Body of pancreas (tissue), 4 donors: ENCODE measurements around the gene POGK. TPM values are rescaled to one million over a fixed set of nuclear protein-coding genes. Genes with fewer than 3 reads are reported as not detected.

Experiments used
- ATAC-seq: fragments of 150-250 bp; one replicate; pipeline ENCODE4 v1.9.1; 2016
- DNase-seq, 4 donors: peaks; one replicate each; pipeline ENCODE4 v3.0.0-alpha.2; 2019
- H3K27ac ChIP-seq, 4 donors: fragments of 200-600 bp; sonication (generic); 1 replicate in 3 of 4; 2 replicates in 1 of 4; pipeline versions ENCODE4 v1.5.1 to v1.6.1; 2016 to 2019; ENCODE audit warnings: mild to moderate bottlenecking in 1 of 4, mixed read lengths in 1 of 4, moderate library complexity in 1 of 4
- H3K27me3 ChIP-seq, 2 donors: fragments of 200-600 bp; sonication (generic); one replicate each; pipeline ENCODE4 v1.6.0; 2016; ENCODE audit warnings: mild to moderate bottlenecking in 1 of 2
- H3K36me3 ChIP-seq, 2 donors: fragments of 200-600 bp; sonication (generic); replicated peaks in 1 of 2; 2 replicates each; pipeline ENCODE4 v1.5.1; 2016; ENCODE audit warnings: low read depth in 2 of 2; ENCODE audit not compliant: insufficient read depth in 1 of 2
- H3K4me1 ChIP-seq: fragments of 200-600 bp; sonication (generic); one replicate; pipeline ENCODE4 v1.6.0; 2016
- H3K4me3 ChIP-seq, 2 donors: fragments of 200-600 bp; sonication (generic); 1 replicate in 1 of 2; 2 replicates in 1 of 2; pipeline ENCODE4 v1.5.1; 2016 to 2019
- H3K9me3 ChIP-seq, 3 donors: fragments of 200-600 bp; sonication (generic); 1 replicate in 2 of 3; 2 replicates in 1 of 3; pipeline ENCODE4 v1.5.1; 2016
- CTCF ChIP-seq, 7 experiments: fragments of 450-650 bp in 4 of 7; fragments of 200-600 bp in 3 of 7; sonication (generic) in 3 of 7; IDR thresholded peaks; one replicate each; pipeline ENCODE4 v1.5.1; 2016 to 2019; ENCODE audit warnings: antibody characterized with exemption in 7 of 7
- POLR2A ChIP-seq, 3 donors: fragments of 450-650 bp; IDR thresholded peaks; one replicate each; pipeline ENCODE4 v1.6.1; 2016; ENCODE audit warnings: antibody characterized with exemption in 3 of 3, mild to moderate bottlenecking in 2 of 3
- WGBS, 2 donors: methylation state at CpG; one replicate each; pipeline ENCODE4 v1.1.5; 2017; 5-methylcytosine and 5-hydroxymethylcytosine counted together
- intact Hi-C: fragments of 100-400 bp; cut with DNase I; formaldehyde crosslinking; loops from one replicate; pipeline ENCODE4 v1.15.1; 2023
- total RNA-seq, 2 donors: library from RNA; depleted of rRNA; stranded (reverse); fragments of >200 nt; gene quantifications; one replicate each; pipeline ENCODE4 v1.1.0, GENCODE V29; 2016

Gene POGK
- total RNA-seq, 2 donors from 2014 or later, result 13.8 to 15.3 TPM

- DNase-seq, result no peak
- WGBS, 2 donors, result 66 to 82% methylated on average over 3 of the region's 3 CpGs
Measured at GRCh38 chr1:166884971-166885370, 45.7 kb downstream of the POGK start.

GRCh38 chr1:166888373-166889111 is 49.3 kb downstream of the POGK start:
- 59 to 68% methylated on average over 4 of the region's 4 CpGs for WGBS, 2 donors
- intact Hi-C loops, result no loop called here

More at GRCh38 chr1:166884971-166885370, 45.7 kb downstream of the POGK start:
- Histone ChIP-seq H3K4me1 (peaks cover 3% of the 10 kb centered on the region), H3K36me3 (no peaks in the 10 kb centered on the region), H3K27ac (no peak overlapping the region), H3K9me3 (no peaks in the 10 kb centered on the region), H3K4me3 (no peak overlapping the region), H3K27me3 (no peaks in the 10 kb centered on the region)
- intact Hi-C loops, result no loop called here
- ATAC-seq, result no peak
- no peak for TF ChIP-seq POLR2A (IDR thresholded peaks at IDR 0.05)
- no peak for TF ChIP-seq CTCF (IDR thresholded peaks at IDR 0.05)

GRCh38 chr1:166889776-166890175 is 50.5 kb downstream of the POGK start:
- no peaks in the 10 kb centered on the region for H3K27me3 ChIP-seq
- no peaks in the 10 kb centered on the region for H3K36me3 ChIP-seq
- intact Hi-C loops, result no loop called here
- ATAC-seq, result no peak
- no peaks in the 10 kb centered on the region for H3K9me3 ChIP-seq
- H3K27ac ChIP-seq, result no peak overlapping the region
- H3K4me1 ChIP-seq, result no peaks in the 10 kb centered on the region
- H3K4me3 ChIP-seq, result no peak overlapping the region
- no peak for DNase-seq
- TF ChIP-seq CTCF (IDR thresholded peaks at IDR 0.05) (no peak), POLR2A (IDR thresholded peaks at IDR 0.05) (no peak)

More at GRCh38 chr1:166888373-166889111, 49.3 kb downstream of the POGK start:
- no peak overlapping the region for H3K4me3 ChIP-seq
- peaks cover 3% of the 10 kb centered on the region for H3K4me1 ChIP-seq
- H3K9me3 ChIP-seq, result no peaks in the 10 kb centered on the region
- DNase-seq (no peak), ATAC-seq (no peak)
- no peaks in the 10 kb centered on the region for H3K36me3 ChIP-seq
- TF ChIP-seq POLR2A (IDR thresholded peaks at IDR 0.05), result no peak
- H3K27ac ChIP-seq, result no peak overlapping the region
- H3K27me3 ChIP-seq, result no peaks in the 10 kb centered on the region

GRCh38 chr1:166895766-166896165 is 56.5 kb downstream of the POGK start:
- intact Hi-C loops, result no loop called here
- WGBS, 2 donors, result 62 to 63% methylated on average over 4 of the region's 4 CpGs
- H3K27me3 ChIP-seq, result no peaks in the 10 kb centered on the region
- H3K4me3 ChIP-seq, result no peak overlapping the region
- H3K4me1 ChIP-seq, result no peaks in the 10 kb centered on the region
- H3K36me3 ChIP-seq, result no peaks in the 10 kb centered on the region
- DNase-seq, result no peak
- no peaks in the 10 kb centered on the region for H3K9me3 ChIP-seq
- H3K27ac ChIP-seq, result no peak overlapping the region
- ATAC-seq, result no peak
- TF ChIP-seq POLR2A (IDR thresholded peaks at IDR 0.05) (no peak), CTCF (IDR thresholded peaks at IDR 0.05) (no peak)

GRCh38 chr1:166899769-166900168 is 60.5 kb downstream of the POGK start:
- ATAC-seq (no peak), DNase-seq (no peak)
- H3K27me3 ChIP-seq, result no peaks in the 10 kb centered on the region
- no peak overlapping the region for H3K4me3 ChIP-seq
- no peak for TF ChIP-seq POLR2A (IDR thresholded peaks at IDR 0.05)
- no peaks in the 10 kb centered on the region for H3K36me3 ChIP-seq
- no peak overlapping the region for H3K27ac ChIP-seq
- no peaks in the 10 kb centered on the region for H3K9me3 ChIP-seq
- no peaks in the 10 kb centered on the region for H3K4me1 ChIP-seq
- intact Hi-C loops, result no loop called here

- intact Hi-C loops, result no loop called here
Measured at GRCh38 chr1:166900987-166901386, 61.7 kb downstream of the POGK start.

More at GRCh38 chr1:166900987-166901386, 61.7 kb downstream of the POGK start:
- H3K4me3 ChIP-seq, result no peak overlapping the region
- DNase-seq (no peak), ATAC-seq (no peak)
- H3K27ac ChIP-seq, result no peak overlapping the region
- no peaks in the 10 kb centered on the region for H3K9me3 ChIP-seq
- H3K4me1 ChIP-seq, result no peaks in the 10 kb centered on the region
- no peaks in the 10 kb centered on the region for H3K27me3 ChIP-seq
- TF ChIP-seq CTCF (IDR thresholded peaks at IDR 0.05), result no peak
- TF ChIP-seq POLR2A (IDR thresholded peaks at IDR 0.05), result no peak
- 18 to 25% methylated on average over 4 of the region's 4 CpGs for WGBS, 2 donors
- H3K36me3 ChIP-seq, result no peaks in the 10 kb centered on the region
